ENCODE results near the gene HYOU1.
"Not testable (repeated sequence)": the region's sequence is repeated elsewhere in the genome, so short reads cannot be mapped to it uniquely, and the experiment has no call there.

HYOU1 gene

GRCh38 chr11:119057000-119057769 lies at the start of gene HYOU1:
HYOU1 (minus strand) TSS chr11:119057205; CDS start chr11:119056160, 1,045 bp downstream.
- DNase-seq = peak; percentile 98

- no peak for DNase-seq
Measured at GRCh38 chr11:119103793-119104192, 46.8 kb upstream of the HYOU1 start.

- DNase-seq = not testable (repeated sequence)
Measured at GRCh38 chr11:119103161-119103664, 46.2 kb upstream of the HYOU1 start.

- peak; percentile 75 for DNase-seq
Measured at GRCh38 chr11:119101759-119102423, 44.9 kb upstream of the HYOU1 start, which contains the start of gene DPAGT1. DPAGT1 (minus strand) TSS chr11:119101853; CDS start chr11:119101655, 198 bp downstream.

GRCh38 chr11:119100994-119101758 lies 44.2 kb upstream of the HYOU1 start:
- DNase-seq = no peak

GRCh38 chr11:119100246-119100970 lies 43.4 kb upstream of the HYOU1 start:
- no peak for DNase-seq

GRCh38 chr11:119099711-119100110 lies 42.7 kb upstream of the HYOU1 start:
- no peak for DNase-seq

- DNase-seq = peak; percentile 99
Measured at GRCh38 chr11:119095066-119095880, 38.3 kb upstream of the HYOU1 start.

GRCh38 chr11:119094816-119095065 lies 37.7 kb upstream of the HYOU1 start:
- DNase-seq = no peak

- DNase-seq = peak; percentile 26
Measured at GRCh38 chr11:119093942-119094815, 37.2 kb upstream of the HYOU1 start.

- DNase-seq = no peak
Measured at GRCh38 chr11:119092880-119093842, 36.2 kb upstream of the HYOU1 start.

GRCh38 chr11:119091966-119092879 lies 35.2 kb upstream of the HYOU1 start:
- no peak for DNase-seq

- no peak for DNase-seq
Measured at GRCh38 chr11:119091178-119091577, 34.2 kb upstream of the HYOU1 start.

GRCh38 chr11:119089319-119089718 lies 32.3 kb upstream of the HYOU1 start:
- DNase-seq = no peak

GRCh38 chr11:119088406-119088805 lies 31.4 kb upstream of the HYOU1 start:
- no peak for DNase-seq

GRCh38 chr11:119087747-119088241 lies 30.8 kb upstream of the HYOU1 start:
- no peak for DNase-seq

GRCh38 chr11:119087123-119087522 lies 30.1 kb upstream of the HYOU1 start:
- no peak for DNase-seq

GRCh38 chr11:119085437-119085847 lies 28.4 kb upstream of the HYOU1 start:
- no peak for DNase-seq
